Occipital lobe (tissue), 2 donors: ENCODE measurements around the gene PDE3B. TPM values are rescaled to one million over a fixed set of nuclear protein-coding genes. Genes with fewer than 3 reads are reported as not detected.
A peak's percentile ranks its signal among the peaks of the same experiment; 100 is the strongest.
"Not testable (repeated sequence)": the region's sequence is repeated elsewhere in the genome, so short reads cannot be mapped to it uniquely, and the experiment has no call there.

Experiments used
- DNase-seq: peaks from one replicate; lab custom pipeline; 2025; lab: John Stamatoyannopoulos, UW
- total RNA-seq: library from RNA; depleted of rRNA; stranded (reverse); fragments of >200 nt; gene quantifications from one replicate; pipeline ENCODE4 v1.2.3, GENCODE V29; 2014

PDE3B gene
- total RNA-seq, 1 donor from 2014 or later = 31.4 TPM

DNA sequence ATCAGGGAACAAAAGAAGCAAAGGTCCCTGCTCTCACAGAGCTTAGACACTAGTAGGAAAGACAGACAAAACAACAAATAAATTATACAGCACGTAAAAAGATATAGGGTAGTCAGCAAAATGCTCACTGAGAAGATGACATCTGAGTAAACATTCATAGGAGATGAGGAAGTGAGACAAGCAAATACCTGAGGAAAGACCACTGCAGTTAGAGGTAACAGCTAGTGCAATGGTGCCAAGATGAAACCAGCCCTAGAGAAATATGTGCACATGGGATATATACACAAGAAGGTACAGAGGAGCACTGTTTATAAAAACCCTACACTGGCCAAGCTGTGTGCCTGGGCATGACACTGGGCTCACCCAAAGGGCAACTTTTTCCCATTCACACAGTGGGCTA is 238.6 kb downstream of the PDE3B start:
- DNase-seq = no peak

- not testable (repeated sequence) for DNase-seq
These were observed 240.1 kb downstream of the PDE3B start for GRCh38 chr11:14883683-14884082.

GRCh38 chr11:14884667-14885273 is 241.2 kb downstream of the PDE3B start:
- DNase-seq = no peak

DNA sequence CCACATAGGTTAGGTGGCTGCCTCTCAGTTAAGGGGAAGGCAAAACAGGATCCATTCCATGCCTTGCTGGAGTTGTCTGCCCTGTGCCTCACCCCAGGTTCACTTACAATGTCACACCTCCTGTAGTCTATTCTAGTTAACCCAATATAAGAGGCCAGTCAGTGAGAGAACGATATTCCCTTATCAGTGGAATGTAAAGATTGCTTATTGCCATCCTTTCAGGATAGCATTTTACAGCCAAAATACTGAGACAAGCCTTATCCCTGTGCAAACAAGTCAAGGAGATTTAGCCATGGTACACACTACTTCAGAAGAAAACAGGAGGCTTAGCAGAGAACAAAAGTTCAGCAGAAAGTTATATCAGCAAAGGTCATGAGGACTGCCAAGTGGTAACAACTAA is 242.9 kb downstream of the PDE3B start:
- no peak for DNase-seq

DNA sequence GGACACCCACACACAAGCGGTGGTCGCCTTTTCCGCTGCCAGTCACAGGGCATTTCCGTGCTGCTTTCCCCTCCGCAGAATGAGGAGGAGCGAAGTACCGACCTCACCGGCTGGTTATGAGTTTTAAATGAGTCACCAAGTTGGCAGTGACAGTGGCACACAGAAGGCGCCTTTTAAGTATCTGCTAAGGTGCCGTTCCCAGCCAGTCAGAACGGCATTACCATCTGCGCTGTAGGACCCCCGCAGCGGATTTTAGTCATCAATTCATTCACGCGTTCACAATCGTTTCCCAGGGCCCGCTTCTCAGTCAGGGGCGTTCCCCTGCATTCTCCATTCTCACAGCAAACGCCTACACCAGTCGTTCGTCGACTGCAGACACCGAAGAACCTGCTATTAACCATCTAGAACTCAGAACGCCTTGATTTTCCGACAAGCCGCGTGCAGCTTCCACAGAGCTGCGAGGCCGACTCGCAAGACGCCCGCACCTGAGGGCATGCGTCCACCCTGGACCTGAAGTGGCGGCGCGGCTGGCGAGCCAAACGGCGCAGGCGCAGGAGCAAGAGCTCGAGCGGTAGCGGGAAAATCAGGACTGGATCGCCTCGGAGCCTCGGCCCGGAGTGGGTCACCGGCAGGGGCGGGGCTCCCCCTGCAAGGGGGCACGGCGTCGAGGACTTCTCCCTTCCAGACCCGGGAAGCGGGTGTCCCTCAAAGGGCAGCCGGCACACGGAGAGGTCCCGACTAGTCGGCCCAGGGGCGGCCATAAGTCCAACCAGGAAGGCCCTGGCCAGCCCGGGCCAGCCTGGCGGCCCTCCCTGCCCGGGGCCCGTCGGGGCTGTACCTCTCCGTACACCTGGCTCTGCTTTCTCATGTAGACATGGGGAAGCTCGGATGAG is 247.8 kb downstream of the PDE3B start:
- DNase-seq = peak; percentile 76

DNA sequence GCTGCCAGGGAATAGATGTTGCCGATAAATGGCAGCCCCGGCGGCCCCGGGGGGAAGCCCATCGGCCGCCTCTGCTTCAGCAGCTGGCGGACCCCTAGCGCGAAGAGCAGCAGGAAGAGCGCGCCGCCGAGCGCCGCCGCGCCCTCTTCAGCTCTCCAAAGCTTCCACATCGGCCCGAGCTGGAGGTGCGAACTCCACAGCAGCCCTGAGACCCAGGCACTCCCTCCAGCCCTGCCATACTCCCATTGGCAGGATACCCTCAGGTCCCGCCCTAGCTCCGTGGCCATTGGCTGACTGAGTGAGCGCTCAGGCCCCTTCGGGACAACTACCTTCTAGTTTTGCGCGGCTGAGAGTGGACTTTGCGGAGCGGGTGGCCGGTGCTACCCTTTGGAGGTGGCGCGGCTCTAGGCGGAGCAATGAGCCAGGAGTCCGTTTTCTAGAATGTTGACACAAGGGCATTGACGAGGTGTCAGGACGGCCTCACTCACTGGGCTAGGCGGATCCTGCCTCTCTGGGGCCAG is 248.5 kb downstream of the PDE3B start, which contains the start of gene CYP2R1:
Gene CYP2R1, minus strand, starts transcription at position 196 of the 521 bp plus-strand sequence. Its CDS starts 26 bp downstream, at position 170.
- DNase-seq = peak; percentile 94

- DNase-seq = no peak
These were observed 249.0 kb downstream of the PDE3B start for GRCh38 chr11:14892577-14892976.

DNA sequence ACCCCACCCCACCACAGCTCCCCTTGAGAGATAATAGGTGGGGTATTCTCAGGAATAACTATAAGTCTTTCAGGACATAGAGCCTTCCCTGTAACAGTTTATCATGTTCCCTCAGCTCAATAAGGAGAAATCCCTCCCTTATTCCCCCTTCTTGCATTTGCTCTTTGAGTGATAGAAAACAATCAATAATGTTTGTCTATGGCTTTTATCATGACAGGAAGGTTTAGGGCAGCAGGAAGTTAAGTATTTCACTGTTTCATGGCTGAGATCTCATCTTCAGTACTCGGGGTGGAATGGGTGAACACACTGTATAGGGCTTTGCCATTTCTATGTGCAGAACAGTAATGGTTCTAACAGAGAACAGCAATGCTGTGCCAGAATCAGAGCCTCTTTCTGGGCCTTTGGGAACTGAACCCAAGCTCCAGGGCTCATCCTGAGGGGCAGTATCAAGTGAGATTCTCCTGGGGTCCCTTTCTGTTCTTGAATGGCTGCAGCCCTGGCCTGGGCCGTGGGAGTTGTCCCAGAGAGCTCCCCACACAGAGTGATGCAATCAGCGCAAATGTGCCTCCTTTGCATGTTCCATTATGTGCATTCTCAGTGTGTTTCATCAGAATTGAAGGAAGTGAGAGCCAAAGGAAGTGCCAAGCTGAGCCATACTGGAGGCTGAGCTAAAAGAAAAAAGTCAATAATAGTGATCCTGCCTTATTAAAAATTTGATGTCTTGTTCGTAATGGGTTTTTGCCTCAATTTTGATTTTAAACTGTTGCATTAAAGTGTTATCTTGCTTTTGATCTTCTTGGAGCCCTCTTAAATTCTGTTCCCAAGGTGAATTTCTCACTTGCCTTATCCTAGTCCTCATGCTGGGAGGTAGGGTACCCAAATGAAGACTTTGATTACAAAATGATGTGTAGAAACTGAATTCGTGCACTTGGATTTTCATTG is 251.3 kb downstream of the PDE3B start:
- no peak for DNase-seq

GRCh38 chr11:14898355-14898754 is 254.8 kb downstream of the PDE3B start:
- no peak for DNase-seq

GRCh38 chr11:14898906-14899305 is 255.3 kb downstream of the PDE3B start:
- no peak for DNase-seq

- no peak for DNase-seq
These were observed 259.2 kb downstream of the PDE3B start for GRCh38 chr11:14902650-14903350.

- peak; percentile 15 for DNase-seq
These were observed 261.1 kb downstream of the PDE3B start for GRCh38 chr11:14904745-14905103.

DNA sequence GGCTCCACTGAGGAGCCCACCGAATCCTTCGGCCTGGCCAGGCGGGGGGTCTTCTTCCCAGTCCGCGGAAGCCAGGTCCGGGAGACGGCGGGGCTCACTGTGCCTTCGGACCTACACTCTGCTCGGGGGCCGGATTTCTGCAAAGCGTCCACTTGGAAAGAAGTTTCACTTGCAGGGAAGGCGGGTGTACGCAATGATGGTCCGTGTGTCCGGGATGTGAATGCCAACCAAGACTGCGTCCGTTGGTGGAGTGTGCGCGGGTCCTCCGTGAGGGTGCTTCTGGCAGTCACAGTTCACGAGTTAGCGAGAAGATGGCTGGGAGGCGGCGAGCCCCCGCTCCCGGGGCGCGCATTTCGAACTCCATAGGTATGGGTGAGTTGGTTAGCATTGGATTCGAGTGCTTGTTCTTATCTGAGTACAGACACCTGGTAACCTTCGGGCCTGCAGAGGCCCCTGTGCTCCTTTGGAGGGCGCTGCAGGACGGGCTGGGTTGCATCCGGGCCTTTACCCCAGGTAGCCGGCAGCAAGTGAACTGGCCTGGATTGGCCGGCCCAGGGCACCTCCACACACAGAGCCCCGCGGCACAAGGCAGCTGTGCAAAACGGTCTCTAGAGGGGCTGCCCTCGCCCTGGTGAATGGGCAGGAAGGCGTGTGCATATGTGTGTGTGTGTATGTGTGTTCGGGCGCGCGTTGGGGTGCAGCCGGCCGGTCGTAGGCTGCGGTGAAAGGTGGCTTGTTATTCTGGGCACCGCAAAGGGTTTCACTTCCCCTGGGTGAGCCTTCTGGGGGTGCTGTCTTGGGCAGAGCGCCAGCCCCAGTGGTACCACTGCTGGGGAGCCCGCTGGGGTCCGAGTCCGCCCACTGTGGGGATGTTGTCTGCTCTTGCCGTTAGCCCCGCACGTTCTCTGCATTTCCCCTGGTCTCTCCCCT is 261.8 kb downstream of the PDE3B start:
- no peak for DNase-seq

- DNase-seq = no peak
These were observed 263.0 kb downstream of the PDE3B start for GRCh38 chr11:14906578-14906977.

DNA sequence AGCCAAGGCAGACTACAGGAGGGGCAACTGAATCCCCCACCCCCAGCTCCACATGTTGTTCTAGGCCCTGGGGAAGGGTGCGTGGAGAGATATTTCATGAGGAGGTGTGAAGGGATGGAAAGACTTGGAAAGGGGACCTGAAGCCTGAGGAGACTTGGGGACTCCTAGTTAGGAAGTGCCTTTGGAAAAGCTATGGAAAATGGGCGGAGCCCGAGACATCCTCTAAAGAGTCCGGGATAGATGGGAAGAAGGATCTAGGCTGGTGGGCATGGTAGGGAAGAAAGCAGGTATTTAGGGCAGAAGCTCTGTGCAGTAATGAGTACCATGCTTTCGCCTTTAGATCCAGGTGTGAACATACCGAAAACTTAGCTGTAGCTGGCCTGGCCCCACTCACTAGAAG is 263.4 kb downstream of the PDE3B start:
- DNase-seq = no peak

DNA sequence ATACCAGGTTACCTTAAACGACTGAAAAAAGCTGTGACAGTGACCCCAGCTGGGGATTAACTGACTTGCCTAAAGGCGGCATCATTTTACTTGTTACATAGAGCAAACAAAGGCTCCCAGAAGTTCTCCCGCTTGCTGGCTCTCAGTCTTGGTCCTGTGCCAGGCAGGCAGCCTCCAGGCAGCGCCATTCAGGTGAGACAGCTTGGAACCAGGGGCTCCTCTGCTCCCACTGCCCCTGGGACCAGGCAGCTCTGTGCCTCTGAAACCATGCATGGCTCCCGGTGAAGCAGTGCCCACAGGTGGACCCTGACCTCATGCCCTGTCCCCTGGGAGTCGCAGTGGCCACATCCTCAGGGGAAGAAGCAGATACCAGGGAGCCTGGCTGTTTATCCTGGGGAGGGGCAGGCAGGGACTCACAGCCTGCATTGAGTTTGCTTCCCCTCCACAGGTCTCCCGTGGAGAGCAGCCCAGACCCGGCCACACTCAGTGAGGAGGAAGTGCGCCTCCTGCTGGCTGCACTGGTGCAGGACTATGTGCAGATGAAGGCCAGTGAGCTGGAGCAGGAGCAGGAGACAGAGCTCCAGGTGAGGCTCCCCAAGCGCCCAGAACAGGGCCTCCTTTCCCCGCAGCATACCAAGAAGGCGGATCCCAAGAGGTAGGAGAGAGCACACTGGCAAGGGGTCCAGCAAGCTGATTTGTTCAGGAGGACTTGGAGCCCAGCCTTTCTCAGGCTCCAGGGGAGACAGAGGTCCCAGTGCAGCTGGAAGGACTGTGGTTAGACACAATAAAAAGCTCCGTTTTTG is 264.0 kb downstream of the PDE3B start:
- DNase-seq = peak; percentile 52

GRCh38 chr11:14908214-14908880 is 264.7 kb downstream of the PDE3B start:
- peak; percentile 24 for DNase-seq

GRCh38 chr11:14914536-14914935 is 270.9 kb downstream of the PDE3B start:
- DNase-seq = no peak
